ENCODE data around the gene ATP6V0B.

DNA sequence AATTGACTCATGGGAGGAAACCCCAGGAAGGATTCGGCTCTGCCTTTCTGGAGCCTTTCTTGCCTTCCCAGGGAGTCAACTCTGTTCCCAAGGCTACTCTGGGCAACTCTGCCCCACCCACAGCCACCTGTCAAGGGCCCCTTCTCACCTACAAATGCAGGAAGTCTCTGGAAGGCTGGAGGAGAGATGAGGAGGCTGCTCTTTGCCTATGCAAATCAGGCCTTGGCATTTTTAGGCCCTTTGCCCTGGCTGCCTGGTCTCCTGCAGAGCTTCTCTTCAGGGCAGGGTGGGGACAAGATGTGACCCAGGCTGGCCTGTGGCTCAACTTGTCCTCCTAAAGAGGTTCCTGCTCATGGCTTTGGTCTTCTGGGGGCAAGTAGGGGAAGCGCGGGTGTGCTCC is 51.1 kb downstream of the ATP6V0B start:
- TF ChIP-seq EZH2 (IDR thresholded peaks at IDR 0.05; ENCODE audit: borderline replicate concordance, low read depth, low read length) (no peak), TBP (optimal IDR thresholded peaks at IDR 0.05; ENCODE audit: low read depth, low read length) (no peak), SIN3A (IDR thresholded peaks at IDR 0.05; ENCODE audit: borderline replicate concordance in 2 of 2, control insufficient read depth in 1 of 2, low read depth in 2 of 2, low read length in 2 of 2) (no peak), BHLHE40 (IDR thresholded peaks at IDR 0.05; ENCODE audit: low read length) (no peak), CTCF (IDR thresholded peaks at IDR 0.05 in 2 of 3, conservative IDR thresholded peaks at IDR 0.05 in 1 of 3; ENCODE audit: insufficient read depth in 2 of 3, low read depth in 1 of 3, low read length in 3 of 3) (no peak)
- TF ChIP-seq, protein P1, sequence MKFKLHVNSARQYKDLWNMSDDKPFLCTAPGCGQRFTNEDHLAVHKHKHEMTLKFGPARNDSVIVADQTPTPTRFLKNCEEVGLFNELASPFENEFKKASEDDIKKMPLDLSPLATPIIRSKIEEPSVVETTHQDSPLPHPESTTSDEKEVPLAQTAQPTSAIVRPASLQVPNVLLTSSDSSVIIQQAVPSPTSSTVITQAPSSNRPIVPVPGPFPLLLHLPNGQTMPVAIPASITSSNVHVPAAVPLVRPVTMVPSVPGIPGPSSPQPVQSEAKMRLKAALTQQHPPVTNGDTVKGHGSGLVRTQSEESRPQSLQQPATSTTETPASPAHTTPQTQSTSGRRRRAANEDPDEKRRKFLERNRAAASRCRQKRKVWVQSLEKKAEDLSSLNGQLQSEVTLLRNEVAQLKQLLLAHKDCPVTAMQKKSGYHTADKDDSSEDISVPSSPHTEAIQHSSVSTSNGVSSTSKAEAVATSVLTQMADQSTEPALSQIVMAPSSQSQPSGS (CRISPR knock-in tag; IDR thresholded peaks at IDR 0.05) = no peak

All from K562 (cell line).